ENCODE measurements around the gene ISOC2. TPM values are rescaled to one million over a fixed set of nuclear protein-coding genes. Genes with fewer than 3 reads are reported as not detected.

Gene ISOC2
- total and polyA plus RNA-seq, 9 of the 15 experiments (the other 6 are each of a cell fraction or from before 2014, with no cell fraction given): 1.2 to 229 (median 58.3) TPM

DNA sequence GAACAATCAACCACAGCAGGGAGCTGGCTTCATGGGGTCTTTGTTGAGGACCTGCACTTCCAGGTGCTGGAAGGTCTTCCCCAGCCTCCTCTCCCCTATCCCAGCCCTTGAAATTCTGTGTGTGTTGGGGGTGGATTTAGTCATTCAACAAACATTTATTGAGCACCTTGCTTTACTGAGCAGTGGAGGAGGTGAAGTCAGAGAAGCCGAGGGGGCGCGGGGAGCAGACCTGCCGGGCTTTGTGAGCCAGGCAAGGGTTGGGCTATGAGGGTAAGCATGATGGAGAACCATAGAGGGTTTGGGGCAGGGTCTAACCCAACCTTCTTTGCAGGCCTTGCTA lies 6.6 kb upstream of the ISOC2 start (continued):
- no peak for TF ChIP-seq FOXM1 (IDR thresholded peaks at IDR 0.05; ENCODE audit: low read depth)
- no peak for TF ChIP-seq FOXM1 (CRISPR knock-in tag; IDR thresholded peaks at IDR 0.05; ENCODE audit: low read depth)
- no peak for TF ChIP-seq CC2D1A (IDR thresholded peaks at IDR 0.05)
- no peak for TF ChIP-seq ZNF197 (CRISPR knock-in tag; IDR thresholded peaks at IDR 0.05; ENCODE audit: low read depth)
- TF ChIP-seq, protein P1, sequence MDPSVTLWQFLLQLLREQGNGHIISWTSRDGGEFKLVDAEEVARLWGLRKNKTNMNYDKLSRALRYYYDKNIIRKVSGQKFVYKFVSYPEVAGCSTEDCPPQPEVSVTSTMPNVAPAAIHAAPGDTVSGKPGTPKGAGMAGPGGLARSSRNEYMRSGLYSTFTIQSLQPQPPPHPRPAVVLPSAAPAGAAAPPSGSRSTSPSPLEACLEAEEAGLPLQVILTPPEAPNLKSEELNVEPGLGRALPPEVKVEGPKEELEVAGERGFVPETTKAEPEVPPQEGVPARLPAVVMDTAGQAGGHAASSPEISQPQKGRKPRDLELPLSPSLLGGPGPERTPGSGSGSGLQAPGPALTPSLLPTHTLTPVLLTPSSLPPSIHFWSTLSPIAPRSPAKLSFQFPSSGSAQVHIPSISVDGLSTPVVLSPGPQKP (CRISPR knock-in tag; IDR thresholded peaks at IDR 0.05): no peak

DNA sequence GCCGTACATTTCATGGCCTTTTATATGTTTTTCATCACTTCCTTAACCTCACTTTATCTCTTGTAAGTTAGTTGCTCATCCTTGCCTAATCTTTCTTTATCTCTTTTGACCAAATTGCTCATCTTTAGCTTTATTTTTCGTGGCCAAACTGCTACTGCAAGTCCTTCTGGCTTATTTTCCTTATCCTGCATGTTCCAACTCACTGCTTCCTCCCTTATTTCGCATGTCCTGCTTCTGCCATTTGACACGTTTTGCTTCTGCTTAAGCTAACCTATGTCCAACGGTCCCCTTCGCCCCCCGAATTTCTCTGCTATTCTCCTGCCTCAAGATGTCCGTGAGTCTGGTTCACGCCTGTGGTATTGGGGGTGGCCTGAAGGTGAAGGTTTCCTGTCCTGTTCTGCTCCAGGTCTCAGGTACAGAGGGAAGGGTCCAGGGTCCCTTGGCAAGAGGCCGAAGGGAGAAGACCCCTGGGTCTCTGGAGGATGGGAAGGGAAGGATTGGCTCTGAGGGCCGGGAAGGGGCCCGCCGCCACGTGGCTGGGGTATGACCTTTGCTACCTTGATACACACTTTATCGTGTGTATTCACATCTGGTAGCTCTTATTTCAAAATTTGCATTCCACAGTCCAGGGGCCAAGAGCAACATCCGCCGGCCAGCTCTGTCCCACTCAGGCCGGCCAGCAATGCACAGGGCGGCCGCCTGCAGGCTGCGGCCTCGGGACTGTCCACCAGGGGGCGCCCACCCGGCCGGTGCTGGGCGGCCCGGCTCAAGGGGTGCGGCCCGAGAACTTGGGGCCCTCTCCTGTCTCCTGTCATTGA lies 6.0 kb upstream of the ISOC2 start:
- Histone ChIP-seq H3K9me1 (ENCODE audit: control insufficient read depth, insufficient read depth, low read length) (no peaks in the 10 kb centered on the region), H2AFZ (ENCODE audit: low read depth, low read length) (peak overlapping the region; percentile 93), H3K27ac (ENCODE audit: extremely low read depth, low read depth, low read length) (peak overlapping the region; percentile 91), H3K27me3 (ENCODE audit: control insufficient read depth in 2 of 2, insufficient read depth in 2 of 2, low read length in 2 of 2) (no peaks in the 10 kb centered on the region), H3K79me2 (ENCODE audit: control insufficient read depth, insufficient read depth, low read length) (no peaks in the 10 kb centered on the region), H3K36me3 (ENCODE audit: control insufficient read depth, insufficient read depth, low read length) (no peaks in the 10 kb centered on the region), H3K9me3 (replicated peaks; ENCODE audit: control insufficient read depth, insufficient read depth, low read depth, low read length) (no peaks in the 10 kb centered on the region), H3K4me3 (no peak overlapping the region), H3K4me2 (ENCODE audit: insufficient read depth, low read length) (peak overlapping the region; percentile 82), H3K4me1 (replicated peaks in 1 of 2; ENCODE audit: control insufficient read depth in 2 of 2, insufficient read depth in 2 of 2, low read length in 2 of 2) (peaks cover 23 to 58% of the 10 kb centered on the region in 2 experiments; a peak in 4 of 5 replicates), H3K9ac (ENCODE audit: insufficient read depth in 1 of 2, low read depth in 2 of 2, low read length in 2 of 2) (peak overlapping the region; percentile 64 to 78), H4K20me1 (replicated peaks; ENCODE audit: control insufficient read depth, insufficient read depth, low read length) (no peaks in the 10 kb centered on the region)
- WGBS (ENCODE audit: insufficient coverage, low coverage, missing lambda C conversion rate): 2% methylated on average over 25 of the region's 29 CpGs
- in situ Hi-C loops (cut with MboI) (no loop called here), intact Hi-C loops (cut with micrococcal nuclease) (loop anchor here (2.0 kb wide), 1 partner anchor 37 kb away; no protein-coding TSS in a partner anchor)
- DNase-seq (ENCODE audit: extremely low read depth in 1 of 4, low spot score in 3 of 4): peak; percentile 77 to 86 (median 83)
- no TSS peak for BruUV-seq (replicated peaks)
- ATAC-seq: peak; percentile 97
- FAIRE-seq: peak; percentile 94
- POLR2A ChIA-PET: interaction anchor here (0.5 to 2.3 kb wide), 12 partner anchors 9 to 429 kb away, joined by 3 to 26 read pairs (median 4); partner anchors contain the start of genes GP6, NAT14, UBE2S and ZNF628
- CTCF ChIA-PET (ENCODE audit: low intra/inter-chr PET ratio): no interaction called here
- TF ChIP-seq, protein P2, sequence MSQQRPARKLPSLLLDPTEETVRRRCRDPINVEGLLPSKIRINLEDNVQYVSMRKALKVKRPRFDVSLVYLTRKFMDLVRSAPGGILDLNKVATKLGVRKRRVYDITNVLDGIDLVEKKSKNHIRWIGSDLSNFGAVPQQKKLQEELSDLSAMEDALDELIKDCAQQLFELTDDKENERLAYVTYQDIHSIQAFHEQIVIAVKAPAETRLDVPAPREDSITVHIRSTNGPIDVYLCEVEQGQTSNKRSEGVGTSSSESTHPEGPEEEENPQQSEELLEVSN (IDR thresholded peaks at IDR 0.05; ENCODE audit: borderline replicate concordance in 1 of 2, extremely low read depth in 1 of 2, insufficient read depth in 1 of 2, insufficient read length in 1 of 2, low read depth in 1 of 2, low read length in 1 of 2, poor library complexity in 1 of 2, severe bottlenecking in 1 of 2): peak in 1 of 2 experiments; percentile 52
- TF ChIP-seq, protein P3, sequence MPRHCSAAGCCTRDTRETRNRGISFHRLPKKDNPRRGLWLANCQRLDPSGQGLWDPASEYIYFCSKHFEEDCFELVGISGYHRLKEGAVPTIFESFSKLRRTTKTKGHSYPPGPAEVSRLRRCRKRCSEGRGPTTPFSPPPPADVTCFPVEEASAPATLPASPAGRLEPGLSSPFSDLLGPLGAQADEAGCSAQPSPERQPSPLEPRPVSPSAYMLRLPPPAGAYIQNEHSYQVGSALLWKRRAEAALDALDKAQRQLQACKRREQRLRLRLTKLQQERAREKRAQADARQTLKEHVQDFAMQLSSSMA (CRISPR knock-in tag; IDR thresholded peaks at IDR 0.05): no peak
- TF ChIP-seq DIDO1 (tag; IDR thresholded peaks at IDR 0.05; ENCODE audit: low read depth) (no peak), MEF2A (IDR thresholded peaks at IDR 0.05; ENCODE audit: control insufficient read depth, low read depth, low read length) (no peak), KDM2B (CRISPR knock-in tag; IDR thresholded peaks at IDR 0.05) (no peak), ZNF197 (CRISPR knock-in tag; IDR thresholded peaks at IDR 0.05; ENCODE audit: low read depth) (no peak), PHF21A (IDR thresholded peaks at IDR 0.05; ENCODE audit: borderline replicate concordance, low read depth) (peak; percentile 55; the same call in 1 of the 2 replicates), ZFP1 (CRISPR knock-in tag; IDR thresholded peaks at IDR 0.05) (no peak)
- TF ChIP-seq, protein P4, sequence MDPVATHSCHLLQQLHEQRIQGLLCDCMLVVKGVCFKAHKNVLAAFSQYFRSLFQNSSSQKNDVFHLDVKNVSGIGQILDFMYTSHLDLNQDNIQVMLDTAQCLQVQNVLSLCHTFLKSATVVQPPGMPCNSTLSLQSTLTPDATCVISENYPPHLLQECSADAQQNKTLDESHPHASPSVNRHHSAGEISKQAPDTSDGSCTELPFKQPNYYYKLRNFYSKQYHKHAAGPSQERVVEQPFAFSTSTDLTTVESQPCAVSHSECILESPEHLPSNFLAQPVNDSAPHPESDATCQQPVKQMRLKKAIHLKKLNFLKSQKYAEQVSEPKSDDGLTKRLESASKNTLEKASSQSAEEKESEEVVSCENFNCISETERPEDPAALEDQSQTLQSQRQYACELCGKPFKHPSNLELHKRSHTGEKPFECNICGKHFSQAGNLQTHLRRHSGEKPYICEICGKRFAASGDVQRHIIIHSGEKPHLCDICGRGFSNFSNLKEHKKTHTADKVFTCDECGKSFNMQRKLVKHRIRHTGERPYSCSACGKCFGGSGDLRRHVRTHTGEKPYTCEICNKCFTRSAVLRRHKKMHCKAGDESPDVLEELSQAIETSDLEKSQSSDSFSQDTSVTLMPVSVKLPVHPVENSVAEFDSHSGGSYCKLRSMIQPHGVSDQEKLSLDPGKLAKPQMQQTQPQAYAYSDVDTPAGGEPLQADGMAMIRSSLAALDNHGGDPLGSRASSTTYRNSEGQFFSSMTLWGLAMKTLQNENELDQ (CRISPR knock-in tag; IDR thresholded peaks at IDR 0.05; ENCODE audit: borderline replicate concordance): peak; percentile 87; the same call in 1 of the 2 replicates
